GF-D8 (cell line): ENCODE measurements around the gene APOA1.
A peak's percentile ranks its signal among the peaks of the same experiment; 100 is the strongest.
"Not testable (repeated sequence)": the region's sequence is repeated elsewhere in the genome, so short reads cannot be mapped to it uniquely, and the experiment has no call there.

ENCODE experiments used
- DNase-seq: peaks from one replicate; lab custom pipeline; 2025; lab: John Stamatoyannopoulos, UW

Gene APOA1

GRCh38 chr11:116857936-116858335, 20.5 kb upstream of the APOA1 start:
- no peak for DNase-seq

DNA sequence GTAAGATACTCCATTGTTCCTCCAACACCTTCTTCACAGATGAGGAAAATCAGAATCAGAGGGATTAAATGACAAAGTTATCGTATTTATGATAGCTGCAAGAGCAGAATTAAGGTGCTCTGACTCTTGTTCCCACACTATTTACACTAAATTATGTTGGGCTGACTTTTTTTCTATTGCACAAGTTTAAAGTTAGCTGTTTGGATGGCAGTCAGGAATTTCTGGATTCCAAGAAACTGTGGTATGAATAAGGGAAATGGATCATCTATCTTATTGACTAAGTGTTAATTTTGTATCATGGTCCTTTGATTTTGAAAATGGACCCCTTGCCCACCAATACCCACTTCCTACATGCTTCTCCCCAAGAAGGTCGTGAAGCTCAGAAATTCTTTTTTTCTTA, 19.9 kb upstream of the APOA1 start:
- DNase-seq, result no peak

GRCh38 chr11:116856423-116856822, 19.0 kb upstream of the APOA1 start:
- DNase-seq, result no peak

- DNase-seq, result no peak
Observed at GRCh38 chr11:116855413-116855812, 18.0 kb upstream of the APOA1 start.

DNA sequence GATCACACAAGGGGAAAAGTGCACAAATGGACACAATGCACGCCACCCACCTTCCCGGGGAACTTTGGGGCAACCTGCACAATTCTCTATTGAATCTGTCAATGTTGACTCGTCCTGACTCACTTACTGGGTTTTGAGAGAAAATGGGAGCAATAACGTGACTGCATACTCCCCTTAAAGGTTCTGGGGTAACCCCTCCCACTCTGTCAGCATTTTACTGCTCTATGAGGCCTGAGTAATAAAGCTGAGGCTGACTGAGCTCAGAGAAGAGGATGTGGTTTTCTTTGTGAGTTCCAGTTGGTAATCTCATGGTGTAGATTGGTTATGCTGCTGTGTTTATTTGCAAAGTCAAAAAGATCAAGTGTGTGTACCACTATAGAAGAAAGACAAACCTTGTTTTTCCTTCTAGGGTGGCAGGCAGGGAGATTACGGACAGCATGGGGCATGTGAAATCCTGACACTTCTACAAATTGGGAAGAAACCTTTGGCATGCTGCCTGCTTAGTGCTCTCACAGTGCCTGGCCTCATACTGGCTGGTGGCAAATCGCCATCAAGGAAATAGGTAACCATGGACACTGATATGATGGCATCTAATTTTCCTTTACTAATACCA, 16.1 kb upstream of the APOA1 start:
- DNase-seq, result peak; percentile 100

GRCh38 chr11:116852261-116853031, 15.0 kb upstream of the APOA1 start:
- DNase-seq, result peak; percentile 78

DNA sequence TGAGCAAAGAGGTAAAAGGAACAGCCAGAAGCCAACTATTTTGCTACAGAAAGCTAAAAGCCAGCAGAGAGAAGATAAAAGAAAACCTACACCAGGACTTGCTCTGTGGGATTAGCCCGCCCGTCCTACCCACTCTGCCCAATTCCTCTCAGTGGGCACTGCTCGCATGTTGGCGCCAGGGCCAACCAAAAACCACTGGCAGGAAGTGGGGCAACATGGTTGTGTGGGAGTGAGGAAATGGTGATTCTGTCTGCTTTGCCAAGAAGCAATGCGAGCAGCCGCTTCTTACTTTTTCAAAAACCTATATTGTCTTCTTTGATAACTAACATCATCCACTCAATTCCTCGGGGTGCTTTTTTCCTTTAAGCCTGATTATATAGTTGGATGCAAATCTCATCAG, 14.2 kb upstream of the APOA1 start:
- DNase-seq, result peak; percentile 100

DNA sequence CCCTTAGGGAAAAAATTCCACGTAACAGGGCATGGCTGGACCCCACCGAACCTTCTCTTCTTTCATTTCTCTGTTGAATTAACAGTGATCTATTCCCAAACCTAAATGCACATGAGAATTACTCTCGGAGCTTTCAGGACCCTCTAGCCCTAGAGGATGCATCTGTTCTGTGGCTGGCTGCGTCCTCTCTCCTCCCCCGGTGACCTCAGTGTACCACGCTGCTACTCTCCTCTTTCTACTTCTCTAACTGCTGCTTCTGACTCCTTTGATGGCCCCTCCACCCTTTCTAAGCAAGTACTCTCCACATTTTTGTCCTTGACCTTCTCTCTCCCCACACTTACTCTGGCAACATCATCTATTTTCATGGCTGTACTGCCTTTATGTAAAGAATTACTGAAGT, 12.1 kb upstream of the APOA1 start:
- no peak for DNase-seq

GRCh38 chr11:116849060-116849459, 11.6 kb upstream of the APOA1 start:
- DNase-seq, result no peak

- no peak for DNase-seq
Observed at GRCh38 chr11:116847612-116848011, 10.2 kb upstream of the APOA1 start.

DNA sequence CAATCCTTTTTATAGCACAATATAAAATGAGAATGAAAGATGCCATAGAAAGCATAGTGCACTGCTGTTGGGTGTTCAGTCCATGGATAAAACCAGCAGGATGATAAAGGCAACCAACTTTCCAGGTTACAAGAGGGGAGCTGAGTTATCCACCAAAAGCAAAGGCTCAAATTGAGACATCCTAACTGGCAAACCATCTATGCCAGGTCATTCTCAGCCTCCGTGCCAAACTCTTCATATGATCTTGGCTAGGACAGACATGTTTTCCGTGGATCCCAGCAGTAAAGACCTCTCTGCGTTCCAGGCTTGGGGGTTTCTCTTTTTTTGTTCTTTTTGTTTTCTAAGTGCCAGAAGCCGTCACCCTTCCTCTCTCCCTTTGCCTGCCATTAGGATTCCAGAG, 7.3 kb upstream of the APOA1 start:
- no peak for DNase-seq

- no peak for DNase-seq
Observed at GRCh38 chr11:116843661-116844060, 6.2 kb upstream of the APOA1 start.

DNA sequence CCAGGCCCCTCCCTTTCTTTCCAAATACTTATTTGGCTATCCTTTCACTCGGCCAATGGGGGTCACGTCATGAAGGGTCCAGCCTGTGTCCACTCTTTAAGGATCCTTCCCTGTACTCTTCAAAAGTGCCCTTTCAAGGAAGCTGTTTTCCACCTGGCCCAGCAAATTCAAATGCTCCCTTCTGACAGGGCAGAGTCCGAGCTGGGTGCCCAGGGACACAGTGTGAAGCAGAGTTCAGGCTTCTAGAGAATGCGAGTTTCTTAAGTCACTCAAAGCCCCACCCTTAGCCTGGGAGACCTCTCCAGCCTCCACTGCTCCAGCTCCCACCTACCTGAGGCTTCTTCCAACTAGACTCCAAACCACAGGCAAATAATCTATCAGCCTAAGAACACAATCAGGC, 5.5 kb upstream of the APOA1 start:
- DNase-seq, result no peak

GRCh38 chr11:116842117-116842516, 4.7 kb upstream of the APOA1 start:
- no peak for DNase-seq

GRCh38 chr11:116840746-116841296, 3.4 kb upstream of the APOA1 start:
- peak; percentile 35 for DNase-seq

GRCh38 chr11:116840224-116840745, 2.9 kb upstream of the APOA1 start:
- DNase-seq, result peak; percentile 23

DNA sequence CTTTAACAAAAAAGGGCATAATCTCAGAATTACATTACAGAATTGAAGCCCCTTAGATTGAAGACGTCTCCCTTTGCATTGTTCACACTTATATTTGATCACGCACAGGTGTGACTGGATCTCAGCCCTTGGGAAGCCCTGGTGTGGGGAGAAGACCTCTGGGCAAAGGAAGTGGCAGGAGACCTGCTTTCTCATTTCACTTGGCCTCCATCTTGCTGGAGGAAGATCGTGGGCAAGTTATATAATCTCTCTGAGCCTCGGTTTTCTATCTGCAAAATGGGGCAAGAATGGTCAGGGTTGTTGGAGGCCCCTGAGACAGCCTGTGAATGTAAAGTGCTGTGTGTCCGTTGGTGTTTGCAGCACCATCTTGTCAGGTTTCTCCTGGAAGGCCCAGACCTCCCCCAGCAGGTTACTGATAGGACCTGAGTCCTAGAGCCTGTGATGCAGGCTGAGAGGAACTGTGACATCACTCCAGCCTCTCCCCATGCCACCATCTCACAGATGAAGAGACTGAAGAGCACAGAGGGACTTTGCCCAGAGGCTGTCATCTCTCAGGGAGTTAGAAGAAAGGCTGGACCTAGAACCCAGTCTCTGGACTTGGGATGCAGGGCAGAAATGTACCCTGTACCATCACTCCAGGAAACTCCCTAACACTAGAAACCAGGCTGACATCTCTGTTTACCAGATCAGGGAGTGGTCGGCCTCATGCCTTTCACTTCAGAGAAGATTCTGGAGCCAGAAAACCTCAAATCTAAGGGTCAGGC, 1.1 kb upstream of the APOA1 start:
- no peak for DNase-seq

DNA sequence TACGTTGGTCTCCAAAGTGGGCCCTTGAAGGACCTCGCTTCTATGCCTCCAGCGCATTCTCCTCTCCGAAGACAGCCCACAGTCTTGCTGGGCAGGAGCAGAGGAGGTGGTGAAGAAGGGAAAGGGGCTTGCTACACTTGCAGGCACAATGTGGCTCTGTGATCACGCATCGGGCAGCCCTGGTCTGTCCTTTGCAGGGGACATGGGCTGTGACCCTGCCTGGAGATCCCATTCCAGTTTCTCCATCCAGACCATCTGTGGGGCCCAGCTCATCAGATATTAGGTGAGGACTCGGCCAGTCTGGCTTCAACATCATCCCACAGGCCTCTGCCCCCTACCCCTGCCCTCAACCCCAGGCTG, 810 bp downstream of the APOA1 start:
- DNase-seq, result no peak

DNA sequence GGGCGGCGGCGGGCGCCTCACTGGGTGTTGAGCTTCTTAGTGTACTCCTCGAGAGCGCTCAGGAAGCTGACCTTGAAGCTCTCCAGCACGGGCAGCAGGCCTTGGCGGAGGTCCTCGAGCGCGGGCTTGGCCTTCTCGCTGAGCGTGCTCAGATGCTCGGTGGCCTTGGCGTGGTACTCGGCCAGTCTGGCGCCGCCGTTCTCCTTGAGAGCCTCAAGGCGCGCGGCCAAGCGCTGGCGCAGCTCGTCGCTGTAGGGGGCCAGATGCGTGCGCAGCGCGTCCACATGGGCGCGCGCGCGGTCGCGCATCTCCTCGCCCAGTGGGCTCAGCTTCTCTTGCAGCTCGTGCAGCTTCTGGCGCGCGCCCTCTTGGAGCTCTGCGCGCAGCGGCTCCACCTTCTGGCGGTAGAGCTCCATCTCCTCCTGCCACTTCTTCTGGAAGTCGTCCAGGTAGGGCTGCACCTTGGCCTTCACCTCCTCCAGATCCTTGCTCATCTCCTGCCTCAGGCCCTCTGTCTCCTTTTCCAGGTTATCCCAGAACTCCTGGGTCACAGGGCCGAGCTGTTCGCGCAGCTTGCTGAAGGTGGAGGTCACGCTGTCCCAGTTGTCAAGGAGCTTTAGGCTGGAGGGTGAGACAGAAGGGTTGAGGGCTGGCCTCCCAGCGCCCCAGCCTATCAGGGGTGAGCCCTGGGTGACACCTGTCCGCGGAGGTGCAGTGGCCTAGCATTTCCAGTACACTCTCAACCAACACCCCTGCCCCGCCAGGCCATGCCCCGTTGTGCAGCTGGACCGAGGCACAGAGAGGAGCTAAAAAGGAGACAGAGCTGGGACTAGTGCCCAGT, 1.4 kb downstream of the APOA1 start:
- peak; percentile 99 for DNase-seq

DNA sequence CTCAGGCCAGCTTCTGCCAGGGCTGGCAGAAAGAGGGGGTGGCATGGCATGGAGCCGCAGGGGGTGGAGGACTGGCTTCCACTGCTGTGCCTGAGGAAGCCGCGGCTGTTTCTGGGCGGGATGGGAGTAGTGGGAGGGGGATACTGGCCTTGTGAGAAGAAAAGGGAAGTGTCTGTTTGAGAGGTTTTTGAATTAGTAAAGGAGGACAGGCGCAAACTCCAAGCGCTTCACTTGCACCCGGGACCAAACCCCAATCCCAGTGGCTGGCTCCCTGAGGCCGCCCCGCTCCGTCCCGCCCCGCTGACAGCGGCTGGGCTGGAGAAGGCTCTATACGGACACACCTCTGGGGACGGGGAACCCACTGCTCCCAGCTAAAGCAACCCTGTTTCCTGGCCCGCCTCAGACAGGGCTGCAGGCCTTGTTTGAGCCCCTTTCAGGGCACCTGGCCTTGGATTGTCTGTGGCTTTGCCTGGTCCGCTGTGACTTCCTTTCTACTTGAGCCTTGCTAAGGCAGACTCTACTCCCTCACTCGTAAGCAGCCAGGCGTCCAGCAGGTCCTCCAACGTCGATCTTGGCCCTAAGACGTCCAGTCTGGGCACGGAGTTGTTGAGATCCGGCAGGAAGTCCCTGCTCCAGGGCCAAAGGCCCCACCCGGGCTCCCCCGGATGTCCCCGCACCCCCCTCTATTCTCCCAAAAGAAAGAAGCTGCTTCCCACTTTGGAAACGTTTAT, 2.2 kb downstream of the APOA1 start:
- peak; percentile 90 for DNase-seq

DNA sequence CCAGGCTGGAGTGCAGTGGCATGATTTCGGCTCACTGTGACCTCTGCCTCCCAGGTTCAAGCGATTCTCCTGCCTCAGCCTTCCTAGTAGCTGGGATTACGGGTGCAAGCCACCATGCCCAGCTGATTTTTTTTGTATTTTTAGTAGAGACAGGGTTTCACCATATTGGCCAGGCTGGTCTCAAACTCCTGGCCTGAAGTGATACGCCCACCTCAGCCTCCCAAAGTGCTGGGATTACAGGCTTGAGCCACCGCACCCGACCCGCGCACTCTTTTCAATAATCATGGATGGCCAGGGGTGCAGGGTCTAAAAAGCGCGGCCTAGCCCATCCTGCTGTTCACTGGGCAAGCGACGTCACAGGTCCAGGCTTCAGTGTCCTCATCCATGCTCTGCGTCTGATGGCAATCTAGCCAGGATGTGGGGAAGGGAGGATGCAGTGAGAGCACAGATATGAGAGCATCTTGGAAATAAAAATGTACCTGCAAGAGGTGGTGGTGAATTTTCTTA, 2.8 kb downstream of the APOA1 start:
- DNase-seq, result not testable (repeated sequence)
